OCI-LY3 (cell line): ENCODE results near the gene SCP2D1.

Experiments used
- CTCF ChIP-seq: fragments of 200-600, 300-600 bp; sonication (generic); IDR thresholded peaks from 2 replicates; pipeline ENCODE4 v1.5.1; 2014; ENCODE audit warnings: antibody characterized with exemption, low read length, low read depth
- EZH2phosphoT487 ChIP-seq: fragments of 200-600 bp; shearing (Covaris generic); IDR thresholded peaks from 2 replicates; pipeline ENCODE4 v1.6.1; 2018; ENCODE audit warnings: antibody characterized with exemption, mixed run types, low read depth

GRCh38 chr20:18773566-18773965 lies 40.0 kb upstream of the SCP2D1 start:
- TF ChIP-seq CTCF (no peak), EZH2phosphoT487 (no peak)
